HG02588 (cell line): ENCODE measurements around the gene SP5.
"Not testable (repeated sequence)": the region's sequence is repeated elsewhere in the genome, so short reads cannot be mapped to it uniquely, and the experiment has no call there.

ENCODE experiments used
- ATAC-seq: cut with Tn5 transposase; IDR thresholded peaks from one replicate; pipeline ENCODE4 v1.9.1; 2021; ENCODE audit warnings: mild to moderate bottlenecking, moderate library complexity; ENCODE audit not compliant: unreplicated experiment

SP5 gene

DNA sequence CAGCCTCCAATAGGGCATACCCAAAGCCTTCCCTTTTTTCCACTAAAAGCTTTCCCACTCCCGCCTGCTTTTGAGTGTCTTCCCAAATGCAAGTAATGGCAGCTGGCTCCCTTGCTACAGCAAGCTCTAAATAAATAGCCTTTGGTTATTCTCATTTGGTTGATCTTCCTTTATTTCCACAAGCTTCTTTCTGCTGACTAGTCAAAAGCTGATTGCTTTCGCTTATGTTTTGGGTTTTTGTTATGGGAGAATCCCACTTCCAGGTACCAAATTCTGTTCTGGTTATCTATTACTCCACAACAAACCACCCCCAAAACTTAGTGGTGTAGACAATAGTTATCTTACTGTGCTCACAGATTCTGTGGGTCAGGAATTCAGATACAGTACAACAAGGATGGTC lies 22.3 kb downstream of the SP5 start:
- ATAC-seq, result no peak

DNA sequence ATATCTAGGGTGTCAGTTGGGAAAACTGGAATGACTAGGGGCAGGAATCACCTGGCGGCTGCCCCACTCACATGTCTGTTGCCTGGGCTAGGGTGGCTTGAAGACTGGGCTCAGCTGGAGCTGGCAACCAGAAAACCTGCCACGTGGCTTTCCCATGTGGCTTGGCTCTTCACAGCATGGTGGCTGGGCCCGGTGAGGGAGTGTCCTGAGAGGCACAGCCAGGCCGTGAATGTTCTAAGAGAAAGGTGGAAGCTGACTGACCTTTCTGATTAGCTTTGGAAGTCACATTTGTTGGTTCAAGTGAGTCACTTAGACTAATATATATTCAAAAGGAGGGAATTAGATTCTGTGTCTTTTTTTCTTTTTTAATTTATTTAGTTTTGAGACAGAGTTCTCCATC lies 22.7 kb downstream of the SP5 start:
- no peak for ATAC-seq

DNA sequence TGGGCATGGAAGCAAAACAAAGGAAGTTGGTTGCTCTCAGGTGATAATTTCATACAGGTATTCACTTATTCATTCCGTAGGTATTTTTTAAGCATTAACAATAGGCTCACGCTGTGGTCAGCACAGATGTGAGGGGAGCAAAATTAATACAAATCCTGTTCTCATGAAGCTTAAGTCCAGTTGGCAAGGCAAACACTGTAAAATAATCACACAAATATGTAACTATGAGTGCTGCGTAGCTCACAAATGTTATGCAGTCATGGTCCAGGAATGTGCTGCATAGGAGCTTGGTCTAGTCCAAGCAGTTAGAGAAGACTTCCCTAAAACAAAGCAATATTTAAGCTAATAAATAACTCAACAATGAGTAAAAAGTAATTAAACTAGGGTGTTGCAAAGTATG lies 23.9 kb downstream of the SP5 start:
- no peak for ATAC-seq

DNA sequence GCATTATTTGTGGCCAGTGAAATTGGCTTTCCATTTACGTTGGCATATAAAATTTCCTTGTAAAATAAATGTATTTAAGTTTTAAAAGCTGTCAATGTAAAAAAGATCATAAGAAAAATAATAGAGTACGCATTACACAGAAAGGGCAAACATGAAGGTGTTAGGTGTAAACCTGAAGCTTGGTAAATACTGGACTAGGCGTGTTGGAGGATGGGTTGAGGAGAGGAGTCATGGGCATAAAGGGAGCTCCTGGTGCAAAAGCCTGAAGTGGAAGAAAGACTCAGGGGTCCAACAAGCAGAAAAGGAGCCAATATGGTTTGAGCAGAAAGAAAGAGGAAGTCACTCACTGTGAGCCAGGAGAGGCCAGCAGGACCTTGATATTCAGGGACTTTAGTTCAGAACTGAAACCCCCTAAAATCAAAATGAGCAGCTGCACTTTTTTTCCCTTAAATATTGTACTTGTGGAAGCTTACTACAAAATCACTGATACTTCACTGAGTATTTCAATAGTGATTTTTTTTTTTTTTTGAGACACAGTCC lies 24.4 kb downstream of the SP5 start:
- no peak for ATAC-seq

DNA sequence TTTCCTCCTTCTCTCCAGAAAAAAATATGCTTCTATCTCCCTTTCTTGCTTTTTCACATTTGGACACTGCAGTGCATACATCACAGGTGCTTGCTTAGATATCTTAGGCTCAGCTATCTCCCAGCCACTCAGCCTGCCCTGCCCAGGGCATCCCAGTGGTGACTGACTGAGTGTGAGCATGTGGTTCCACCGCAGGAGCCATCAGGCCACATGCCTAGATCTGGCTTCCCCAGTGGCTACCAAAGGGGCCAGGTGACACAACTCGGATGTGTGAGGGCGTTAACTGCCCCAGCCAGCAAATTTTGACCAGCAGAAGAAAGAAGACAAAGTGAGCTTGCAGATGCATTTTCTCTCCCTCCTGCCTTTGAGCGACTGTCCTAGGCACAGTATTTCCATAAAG lies 25.5 kb downstream of the SP5 start:
- ATAC-seq, result no peak

DNA sequence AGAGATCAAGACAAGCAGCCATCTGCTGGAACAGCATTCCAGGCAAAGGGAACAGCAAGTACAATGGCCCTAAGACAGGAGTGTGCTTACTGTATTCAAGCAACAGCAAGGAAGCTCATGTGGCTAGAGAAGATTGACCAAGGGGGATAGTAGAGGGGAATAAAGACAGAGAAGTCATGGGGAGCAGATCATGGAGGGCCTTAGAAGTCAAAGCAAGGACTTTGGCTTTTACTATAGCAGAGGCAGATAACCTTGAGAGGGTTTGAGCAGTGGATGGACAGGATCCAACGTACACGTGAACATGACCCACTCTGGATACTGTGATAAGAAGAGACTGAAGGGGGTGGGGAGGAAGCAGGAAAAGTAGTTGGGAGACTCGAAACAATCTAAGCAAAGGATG lies 26.9 kb downstream of the SP5 start:
- no peak for ATAC-seq

DNA sequence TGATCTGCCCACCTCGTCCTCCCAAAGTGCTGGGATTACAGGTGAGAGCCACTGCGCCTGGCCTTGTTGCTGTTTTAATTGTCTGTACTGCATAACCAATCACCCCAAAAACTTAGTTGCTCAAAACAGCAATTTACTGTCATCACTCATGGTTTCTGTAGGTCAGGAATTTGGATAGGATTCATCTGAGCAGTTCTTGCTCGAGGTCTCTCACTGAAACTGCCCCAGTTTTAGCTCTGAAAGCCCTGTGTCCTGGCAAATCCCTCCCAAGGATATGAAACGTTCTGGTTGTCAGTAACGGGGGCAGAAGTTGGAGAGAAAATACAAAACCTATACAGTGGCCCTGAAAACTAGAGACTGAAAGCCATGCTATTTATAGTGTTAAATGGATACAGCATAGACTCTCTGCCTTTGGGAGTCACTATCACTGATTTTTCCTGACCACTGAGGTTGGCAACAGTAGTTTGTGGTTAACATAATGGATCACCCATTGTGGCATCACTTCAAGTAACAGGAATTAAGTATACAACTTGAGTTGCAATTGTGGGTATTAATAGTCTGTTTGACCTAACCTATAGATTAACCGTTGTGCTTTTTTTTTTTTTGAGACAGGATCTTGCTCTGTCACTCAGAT lies 27.9 kb downstream of the SP5 start:
- no peak for ATAC-seq

DNA sequence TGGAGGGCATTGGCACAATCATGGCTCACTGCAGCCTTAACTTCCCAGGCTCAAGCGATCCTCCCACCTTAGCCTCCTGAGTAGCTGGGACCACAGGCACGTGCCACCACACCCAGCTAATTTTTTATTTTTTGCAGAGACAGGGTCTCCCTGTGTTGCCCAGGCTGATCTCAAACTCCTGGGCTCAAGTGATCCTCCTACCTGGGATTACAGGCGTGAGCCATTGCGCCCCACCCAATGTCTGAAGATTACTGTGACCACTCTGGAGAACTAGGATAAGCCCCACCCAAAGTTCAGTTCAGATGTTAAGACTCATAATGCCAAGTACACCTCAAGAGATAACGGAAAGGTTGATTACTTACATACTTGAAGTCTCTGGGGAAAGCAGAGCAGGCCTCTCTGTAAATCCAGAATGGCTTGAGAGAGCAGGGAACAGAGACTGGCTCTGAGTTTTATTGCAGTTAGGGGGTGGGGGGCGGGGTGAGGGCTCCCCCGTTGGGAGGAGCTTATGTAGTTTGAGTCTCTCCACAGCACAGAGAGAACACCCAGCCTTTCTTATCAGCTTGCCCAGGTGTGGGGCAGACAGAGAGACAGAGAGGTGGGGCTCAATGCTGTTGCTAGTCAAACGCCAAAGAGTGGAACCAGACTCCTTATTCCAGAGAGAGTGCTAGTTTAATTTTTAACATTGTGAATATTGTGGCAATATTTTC lies 28.5 kb downstream of the SP5 start:
- ATAC-seq, result no peak

DNA sequence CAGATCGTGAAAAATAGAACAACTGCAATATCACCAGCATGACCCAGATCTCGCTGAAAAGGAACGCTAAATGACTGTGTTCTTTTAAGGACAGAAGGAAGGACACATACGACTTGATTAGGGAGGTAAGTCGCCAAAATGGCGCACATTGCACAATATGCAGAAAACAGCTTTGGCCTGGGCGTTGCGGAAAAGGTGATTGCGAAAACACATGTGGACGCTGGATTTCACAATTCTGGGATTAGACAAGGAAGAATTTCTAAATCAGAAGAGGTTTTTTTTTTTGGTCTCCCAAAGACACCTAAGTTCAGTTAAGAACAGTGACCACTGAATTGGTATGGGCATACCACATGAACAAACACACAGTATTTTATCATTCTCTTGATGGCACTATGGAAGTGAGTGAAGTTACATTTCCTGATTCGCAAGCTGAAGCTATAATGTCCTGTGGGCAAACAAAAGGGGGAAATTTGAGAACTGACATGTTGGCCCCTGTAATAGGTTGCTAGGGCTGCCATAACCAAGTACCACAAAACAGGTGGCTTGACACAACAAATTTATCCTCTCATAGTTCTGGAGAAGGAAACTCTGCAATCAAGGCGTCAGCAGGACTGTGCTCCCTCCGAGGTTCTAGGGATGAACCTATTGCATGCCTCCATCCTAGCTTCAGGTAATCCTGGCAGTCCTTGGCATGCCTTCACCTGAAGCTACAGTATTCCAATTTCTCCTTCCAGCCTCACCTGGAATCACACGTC lies 29.3 kb downstream of the SP5 start:
- ATAC-seq, result no peak

DNA sequence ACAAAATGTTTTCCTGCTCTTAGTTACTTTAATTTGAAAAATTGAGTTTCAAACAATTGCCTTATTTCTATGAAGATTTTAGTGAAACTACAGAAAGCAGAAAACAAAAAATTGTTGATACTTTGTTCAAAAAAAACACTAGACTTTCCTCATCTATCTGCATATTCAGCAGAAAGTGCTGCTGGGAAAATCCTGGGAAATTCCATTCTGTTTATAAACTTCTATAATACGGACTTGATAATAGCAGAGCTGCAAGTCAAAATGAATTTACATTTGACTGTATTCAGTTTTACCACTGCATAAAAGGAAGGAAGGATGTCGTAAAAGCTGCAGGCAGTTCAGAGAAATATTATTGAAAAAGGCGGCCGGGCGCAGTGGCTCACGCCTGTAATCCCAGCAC lies 30.2 kb downstream of the SP5 start:
- no peak for ATAC-seq

DNA sequence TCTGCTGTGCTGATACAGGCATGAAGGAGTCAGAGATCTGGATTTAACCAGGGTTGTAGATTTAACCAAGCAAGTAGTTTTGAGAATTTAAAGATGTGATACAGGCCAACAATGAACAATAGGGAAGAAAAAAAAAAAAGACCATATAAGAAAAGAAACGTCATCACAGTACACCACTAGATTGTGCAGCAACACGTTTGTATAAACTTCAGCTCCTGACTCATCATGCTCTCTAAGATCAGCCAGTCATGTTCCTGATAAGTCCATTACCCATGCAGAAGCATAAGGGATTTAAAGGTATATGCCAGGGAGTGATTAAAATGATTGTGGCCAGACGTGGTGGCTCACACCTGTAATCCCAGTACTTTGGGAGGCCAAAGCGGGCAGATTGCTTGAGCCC lies 32.8 kb downstream of the SP5 start:
- no peak for ATAC-seq

DNA sequence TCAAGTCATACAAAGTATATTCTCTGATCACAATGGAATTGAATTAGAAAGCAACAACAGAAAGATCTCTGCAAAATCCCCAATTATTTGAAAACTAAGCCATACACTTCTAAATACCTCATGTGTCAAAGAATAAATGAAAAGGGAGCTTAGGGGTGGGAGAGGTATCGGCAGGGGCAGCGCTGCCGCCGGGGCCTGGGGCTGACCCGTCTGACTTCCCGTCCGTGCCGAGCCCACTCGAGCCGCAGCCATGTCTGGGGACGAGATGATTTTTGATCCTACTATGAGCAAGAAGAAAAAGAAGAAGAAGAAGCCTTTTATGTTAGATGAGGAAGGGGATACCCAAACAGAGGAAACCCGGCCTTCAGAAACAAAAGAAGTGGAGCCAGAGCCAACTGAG lies 36.4 kb downstream of the SP5 start:
- ATAC-seq, result not testable (repeated sequence)

DNA sequence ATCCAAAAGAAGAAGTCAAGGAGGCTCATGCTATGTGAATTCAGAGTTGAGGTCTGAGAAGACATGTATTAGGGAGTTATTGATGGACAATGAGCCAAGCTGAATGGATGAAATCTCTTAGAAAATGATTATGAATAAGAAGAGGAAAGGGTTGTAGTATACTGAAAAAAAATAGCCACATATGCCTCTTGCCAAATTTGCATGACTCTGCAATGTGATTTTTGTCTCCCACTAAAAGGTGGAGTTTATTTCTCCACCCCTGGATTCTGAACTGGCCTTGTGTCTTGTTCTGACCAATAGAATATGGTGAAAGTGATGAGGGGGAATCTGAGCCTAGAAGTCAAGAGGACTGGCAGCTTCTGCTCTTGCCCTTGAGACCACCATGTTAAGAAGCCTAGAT lies 46.4 kb downstream of the SP5 start:
- ATAC-seq, result no peak

DNA sequence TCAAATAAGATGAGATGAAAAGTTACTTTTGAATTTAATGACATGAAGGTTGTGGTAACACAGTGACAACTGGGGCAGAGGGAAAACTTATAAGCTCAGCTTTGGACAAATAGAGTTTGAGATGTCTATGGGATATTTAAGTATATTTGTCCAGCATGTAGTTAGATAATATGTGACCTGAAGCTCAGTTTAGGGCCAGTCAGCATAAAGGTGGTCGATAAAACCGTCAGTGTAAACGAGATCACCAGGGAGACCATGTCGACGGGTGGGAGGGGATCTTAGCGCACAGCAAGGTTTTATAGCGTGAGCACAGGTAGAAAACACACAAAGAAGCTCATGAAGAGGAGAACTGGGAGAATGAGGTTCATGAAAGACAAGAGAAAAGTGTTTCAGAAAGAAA lies 47.6 kb downstream of the SP5 start:
- ATAC-seq, result no peak

DNA sequence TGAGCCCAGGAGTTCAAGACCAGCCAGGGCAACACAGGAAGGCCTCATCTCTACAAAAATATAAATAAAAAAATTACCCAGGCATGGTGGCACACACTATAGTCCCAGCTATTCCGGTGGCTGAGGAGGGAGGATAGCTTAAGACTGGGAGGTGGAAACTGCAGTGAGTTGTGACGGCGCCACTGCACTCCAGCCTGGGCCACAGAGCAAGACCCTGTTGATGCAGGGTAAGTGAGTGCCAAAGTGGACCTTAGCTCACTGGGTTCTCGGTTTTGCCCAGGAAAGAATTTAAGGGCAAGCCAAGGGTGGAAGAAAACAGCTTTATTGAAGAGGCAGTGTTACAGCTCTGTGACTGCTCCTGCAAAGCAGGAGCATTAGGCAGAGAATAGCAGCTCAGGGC lies 48.1 kb downstream of the SP5 start:
- ATAC-seq, result no peak

DNA sequence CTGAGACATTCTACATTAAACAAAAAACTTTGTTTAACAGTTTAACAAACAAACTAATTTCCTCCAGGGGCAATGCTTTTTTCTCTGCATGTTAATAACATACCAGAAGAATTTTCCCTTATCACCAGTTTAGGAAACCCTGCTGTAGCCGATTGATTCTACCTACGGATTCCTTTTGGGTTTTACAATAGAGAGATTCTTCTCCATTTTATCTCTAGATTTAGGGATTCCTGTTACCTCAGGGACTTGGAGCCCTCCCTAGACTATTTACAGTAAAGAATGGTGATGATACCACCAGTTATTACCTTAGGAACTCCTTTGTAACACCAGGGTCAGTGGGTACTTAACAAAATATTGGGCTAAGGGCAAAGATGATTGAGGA lies 49.7 kb downstream of the SP5 start:
- ATAC-seq, result no peak

DNA sequence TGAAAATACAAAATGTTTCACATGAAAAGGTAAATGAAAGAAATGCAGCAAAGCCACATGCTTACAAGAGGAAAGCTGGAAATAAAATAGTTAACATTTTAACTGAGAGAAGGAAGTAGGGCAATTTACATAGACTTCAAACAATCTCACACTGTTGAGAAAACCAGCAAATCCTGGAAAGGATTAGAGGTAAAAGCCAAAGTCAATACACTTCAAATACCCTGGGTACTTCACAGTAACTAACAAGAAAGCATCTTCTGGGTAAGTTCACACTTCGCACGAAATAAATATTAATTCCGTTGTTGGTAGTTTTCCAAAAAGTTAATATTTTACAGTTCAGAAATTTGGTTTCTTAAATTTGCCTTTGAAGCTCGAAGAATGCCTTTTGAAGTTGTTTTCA lies 51.6 kb downstream of the SP5 start:
- no peak for ATAC-seq
